IMR-90 (cell line): ENCODE measurements around the gene LDHD.

ENCODE experiments used
- MAZ ChIP-seq: IDR thresholded peaks from 2 replicates; pipeline ENCODE4 v1.6.1; 2012; ENCODE audit warnings: low read depth, mild to moderate bottlenecking, low read length, improper control_type of control experiment, moderate library complexity, borderline replicate concordance
- POLR2A ChIP-seq: IDR thresholded peaks from 2 replicates; pipeline ENCODE4 v1.6.1; 2012; ENCODE audit warnings: mild to moderate bottlenecking, low read depth, low read length
- RAD21 ChIP-seq: IDR thresholded peaks from 2 replicates; pipeline ENCODE4 v1.6.1; 2012; ENCODE audit warnings: low read length, improper control_type of control experiment
- RFX5 ChIP-seq: IDR thresholded peaks from 2 replicates; pipeline ENCODE4 v1.8.0; 2012; ENCODE audit warnings: low read depth, mild to moderate bottlenecking, low read length, moderate library complexity
- TF ChIP-seq, protein P1 (sequence below): conservative IDR thresholded peaks from 2 replicates; pipeline ENCODE4 v1.5.1; 2012; ENCODE audit warnings: mild to moderate bottlenecking, low read depth, low read length, improper control_type of control experiment

DNA sequence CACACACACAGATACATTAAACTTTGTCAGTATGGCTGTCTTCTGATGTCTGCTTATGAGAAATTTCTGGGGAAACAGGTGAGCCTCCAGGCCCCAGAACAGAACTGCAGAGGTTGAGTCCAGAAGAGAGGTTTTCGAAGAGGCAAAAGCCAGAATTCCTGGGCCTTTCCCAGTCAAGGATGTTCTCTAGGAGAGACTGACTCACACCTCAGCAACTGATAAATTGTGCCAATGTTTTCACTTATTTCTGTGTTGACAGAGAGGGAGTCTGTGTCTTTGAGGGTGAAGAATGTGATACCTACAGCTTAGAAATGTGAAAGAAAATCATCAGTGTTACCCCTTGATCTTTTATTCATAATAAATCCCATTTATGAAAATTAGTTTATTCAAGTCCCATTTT is 30.3 kb downstream of the LDHD start:
- TF ChIP-seq MAZ (no peak), RAD21 (no peak), POLR2A (no peak), RFX5 (no peak)
- TF ChIP-seq, protein P1, sequence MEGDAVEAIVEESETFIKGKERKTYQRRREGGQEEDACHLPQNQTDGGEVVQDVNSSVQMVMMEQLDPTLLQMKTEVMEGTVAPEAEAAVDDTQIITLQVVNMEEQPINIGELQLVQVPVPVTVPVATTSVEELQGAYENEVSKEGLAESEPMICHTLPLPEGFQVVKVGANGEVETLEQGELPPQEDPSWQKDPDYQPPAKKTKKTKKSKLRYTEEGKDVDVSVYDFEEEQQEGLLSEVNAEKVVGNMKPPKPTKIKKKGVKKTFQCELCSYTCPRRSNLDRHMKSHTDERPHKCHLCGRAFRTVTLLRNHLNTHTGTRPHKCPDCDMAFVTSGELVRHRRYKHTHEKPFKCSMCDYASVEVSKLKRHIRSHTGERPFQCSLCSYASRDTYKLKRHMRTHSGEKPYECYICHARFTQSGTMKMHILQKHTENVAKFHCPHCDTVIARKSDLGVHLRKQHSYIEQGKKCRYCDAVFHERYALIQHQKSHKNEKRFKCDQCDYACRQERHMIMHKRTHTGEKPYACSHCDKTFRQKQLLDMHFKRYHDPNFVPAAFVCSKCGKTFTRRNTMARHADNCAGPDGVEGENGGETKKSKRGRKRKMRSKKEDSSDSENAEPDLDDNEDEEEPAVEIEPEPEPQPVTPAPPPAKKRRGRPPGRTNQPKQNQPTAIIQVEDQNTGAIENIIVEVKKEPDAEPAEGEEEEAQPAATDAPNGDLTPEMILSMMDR = no peak
